Right renal pelvis (tissue), 4 donors: ENCODE measurements around the gene ZGLP1. TPM values are rescaled to one million over a fixed set of nuclear protein-coding genes. Genes with fewer than 3 reads are reported as not detected.

Source experiments
- DNase-seq, 4 donors: peaks; one replicate each; pipeline ENCODE4 v3.0.0-alpha.2; 2013; ENCODE audit warnings: low read depth in 4 of 4, low spot score in 3 of 4, missing footprints in 1 of 4
- polyA plus RNA-seq, 4 donors: library from polyadenylated mRNA; unstranded; fragments of 120-200 nt; gene quantifications; one replicate each; pipeline ENCODE4 v1.2.1, GENCODE V29; 2013; ENCODE audit not compliant: insufficient read length in 4 of 4

ZGLP1 gene
- polyA plus RNA-seq, 4 donors: 4.0 to 6.8 (median 5.1) TPM

- no peak for DNase-seq
Observed at GRCh38 chr19:10328558-10329429, 19.2 kb upstream of the ZGLP1 start.

- no peak for DNase-seq
Observed at GRCh38 chr19:10327793-10328192, 18.2 kb upstream of the ZGLP1 start.

DNA sequence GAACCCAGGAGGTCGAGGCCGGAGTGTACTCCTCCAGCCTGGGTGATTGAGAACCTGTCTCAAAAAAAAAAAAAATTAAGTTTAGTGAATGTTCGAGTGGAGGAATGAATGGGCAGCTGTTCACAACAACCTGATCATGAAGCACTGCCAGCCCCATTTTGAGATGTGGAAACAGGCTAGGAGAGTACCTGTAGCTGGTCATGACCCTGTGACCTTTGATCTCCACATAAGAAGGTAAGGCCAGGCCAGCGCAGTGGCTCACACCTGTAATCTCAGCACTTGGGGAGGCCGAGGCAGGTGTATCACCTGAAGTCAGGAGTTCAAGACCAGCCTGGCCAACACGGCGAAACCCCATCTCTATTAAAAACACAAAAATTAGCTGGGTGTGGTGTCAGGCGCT lies 16.1 kb upstream of the ZGLP1 start:
- no peak for DNase-seq

- DNase-seq: no peak
Observed at GRCh38 chr19:10321874-10322835, 12.5 kb upstream of the ZGLP1 start.

- DNase-seq: no peak
Observed at GRCh38 chr19:10321417-10321797, 11.8 kb upstream of the ZGLP1 start.

- DNase-seq: no peak
Observed at GRCh38 chr19:10320602-10321416, 11.2 kb upstream of the ZGLP1 start.

DNA sequence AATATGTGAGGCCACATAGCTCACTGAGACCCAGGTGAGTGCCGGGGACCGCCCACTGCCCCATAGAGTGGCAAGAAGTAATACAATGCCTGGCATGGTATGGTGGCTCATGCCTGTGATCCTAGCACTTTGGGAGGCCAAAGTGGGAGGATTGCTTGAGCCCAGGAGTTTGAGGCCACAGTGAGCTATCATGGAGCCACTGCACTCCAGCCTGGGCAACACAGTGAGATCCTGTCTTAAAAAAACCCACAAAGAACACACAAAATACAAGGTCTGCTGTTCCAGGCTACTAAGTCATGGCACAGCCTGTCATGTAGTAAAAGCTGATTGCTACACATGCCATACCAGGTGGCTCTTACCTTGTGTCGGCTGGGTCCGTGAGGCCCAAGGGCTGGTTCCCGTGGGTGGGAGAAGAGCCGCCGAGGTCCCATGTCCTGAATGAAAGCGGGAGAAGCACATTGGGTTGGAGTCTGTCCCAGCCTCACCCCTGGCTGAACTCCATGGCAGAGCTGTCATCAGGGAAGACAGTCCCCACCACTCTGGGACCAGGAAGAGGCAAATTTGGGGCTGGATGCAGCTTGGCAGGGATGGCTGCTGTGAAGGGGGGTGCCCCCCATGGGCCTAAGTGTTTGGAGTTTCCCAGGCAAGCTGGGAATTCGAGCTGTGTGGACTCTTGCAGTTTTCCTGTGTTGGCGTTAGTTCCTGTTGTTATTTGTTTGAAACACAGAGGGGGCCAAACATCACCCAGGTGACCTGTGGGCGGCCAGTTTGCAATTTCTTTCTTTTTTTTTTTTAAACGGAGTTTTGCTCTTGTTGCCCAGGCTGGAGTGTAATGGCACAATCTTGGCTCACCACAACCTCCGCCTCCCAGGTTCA lies 9.4 kb upstream of the ZGLP1 start:
- no peak for DNase-seq

DNA sequence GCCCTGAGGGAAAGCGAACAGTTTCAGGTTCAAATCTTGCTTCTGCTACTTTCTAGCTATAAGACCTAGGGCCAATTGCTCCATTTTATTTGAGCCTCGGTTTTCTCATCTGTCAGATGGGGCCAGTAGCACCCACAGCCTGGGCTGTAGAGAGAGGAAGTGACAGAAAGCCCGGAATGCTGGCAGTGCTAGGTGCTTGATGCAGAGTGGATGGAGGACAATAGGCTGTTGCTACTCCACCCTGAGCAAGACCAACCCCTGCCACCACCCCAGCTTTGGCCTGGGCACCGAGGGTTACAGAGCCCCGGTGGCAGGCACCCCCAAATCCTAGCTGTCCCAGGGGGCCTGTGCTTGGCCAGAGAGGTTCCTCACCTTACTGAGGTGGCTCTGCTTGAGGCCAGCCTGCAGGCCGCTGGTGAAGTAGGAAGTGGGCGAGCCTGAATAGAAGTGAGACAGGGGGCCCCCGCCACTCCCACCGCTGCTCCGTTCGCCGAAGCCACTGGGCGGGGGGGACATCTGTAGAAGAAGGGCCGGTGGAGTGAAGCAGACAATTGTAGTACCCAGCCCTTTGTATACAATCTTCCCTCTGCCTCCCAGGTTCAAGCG lies 8.3 kb upstream of the ZGLP1 start:
- DNase-seq: no peak

GRCh38 chr19:10317045-10317856 lies 7.6 kb upstream of the ZGLP1 start:
- no peak for DNase-seq

DNA sequence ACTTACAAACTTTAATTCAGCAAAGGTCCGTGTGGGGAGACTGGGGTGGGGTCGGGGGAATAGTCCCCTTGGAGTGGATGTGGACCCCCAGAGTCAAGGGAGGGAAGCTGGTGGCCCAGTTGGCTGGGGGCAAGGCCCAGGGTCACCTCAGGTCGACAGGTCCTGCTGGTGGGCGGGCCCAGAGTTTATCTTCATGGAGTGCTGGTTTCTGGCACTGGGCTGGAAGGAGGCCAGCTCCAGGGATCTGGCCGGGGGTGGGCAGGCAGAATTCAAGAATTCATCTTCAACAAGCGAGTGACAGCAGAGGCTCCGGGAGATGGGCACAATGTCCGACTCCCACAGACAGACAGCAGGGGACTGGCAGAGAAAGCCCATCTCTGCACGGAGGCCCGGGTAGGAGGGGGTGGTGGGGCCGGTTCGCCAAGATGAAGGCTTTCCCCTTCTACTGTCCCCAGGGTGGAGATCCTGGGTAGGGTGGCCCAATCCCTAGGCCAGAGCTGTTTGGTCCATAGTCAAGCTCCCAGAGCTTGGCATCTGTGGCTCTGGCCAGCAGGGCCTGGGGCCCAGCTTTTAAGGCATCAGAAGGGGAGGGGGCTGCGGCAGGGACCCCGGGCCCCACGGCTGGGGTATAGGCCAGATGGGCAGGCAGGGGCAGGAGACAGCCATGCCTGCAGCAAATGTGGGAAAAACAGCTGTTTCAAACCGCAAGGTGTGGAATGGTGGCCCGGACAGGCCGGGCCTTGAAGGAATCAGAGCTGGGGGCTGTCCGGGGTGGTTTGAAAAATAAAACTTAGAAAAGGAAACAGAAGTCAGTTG lies 6.8 kb upstream of the ZGLP1 start:
- no peak for DNase-seq

GRCh38 chr19:10315335-10316214 lies 6.0 kb upstream of the ZGLP1 start, which contains the start of gene FDX2:
FDX2 (minus strand) TSS chr19:10316015; CDS start chr19:10315996, 19 bp downstream.
- DNase-seq: peak in 1 of 4 donors; percentile 75

- no peak for DNase-seq
Observed at GRCh38 chr19:10306327-10306726, 3.3 kb downstream of the ZGLP1 start.

DNA sequence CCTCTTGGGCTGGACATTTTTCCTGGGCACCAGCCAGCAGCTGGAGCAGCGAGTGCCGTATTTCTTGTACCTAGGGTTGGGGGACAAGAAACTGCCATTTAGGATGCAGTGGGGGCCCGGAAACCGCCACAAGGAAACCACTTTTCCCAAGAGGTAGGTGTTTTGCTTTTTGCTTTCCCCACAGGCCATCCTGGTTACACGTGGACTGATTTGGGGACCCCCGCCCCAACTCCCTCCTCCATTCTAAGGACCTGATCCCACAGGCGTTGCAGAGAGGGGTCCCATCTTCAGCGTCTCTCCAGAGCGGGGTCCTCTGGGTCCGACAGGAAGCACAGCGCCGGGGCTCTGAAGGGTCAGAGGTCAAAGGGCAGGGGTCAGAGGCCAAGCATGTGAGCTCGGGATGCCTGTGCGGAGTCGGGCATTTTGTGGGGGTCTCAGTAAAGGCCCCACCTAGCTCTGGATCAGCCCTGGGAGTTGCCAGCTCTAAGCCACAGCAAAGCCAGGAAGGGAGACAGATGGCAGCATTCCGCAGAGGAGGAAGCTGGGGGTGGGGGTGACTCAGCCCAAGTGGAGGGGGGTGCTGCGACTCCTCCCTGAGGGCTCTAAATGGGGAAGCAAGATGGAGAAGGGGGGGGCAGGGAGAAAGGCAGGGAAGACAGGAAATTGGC lies 4.3 kb downstream of the ZGLP1 start:
- DNase-seq: no peak

DNA sequence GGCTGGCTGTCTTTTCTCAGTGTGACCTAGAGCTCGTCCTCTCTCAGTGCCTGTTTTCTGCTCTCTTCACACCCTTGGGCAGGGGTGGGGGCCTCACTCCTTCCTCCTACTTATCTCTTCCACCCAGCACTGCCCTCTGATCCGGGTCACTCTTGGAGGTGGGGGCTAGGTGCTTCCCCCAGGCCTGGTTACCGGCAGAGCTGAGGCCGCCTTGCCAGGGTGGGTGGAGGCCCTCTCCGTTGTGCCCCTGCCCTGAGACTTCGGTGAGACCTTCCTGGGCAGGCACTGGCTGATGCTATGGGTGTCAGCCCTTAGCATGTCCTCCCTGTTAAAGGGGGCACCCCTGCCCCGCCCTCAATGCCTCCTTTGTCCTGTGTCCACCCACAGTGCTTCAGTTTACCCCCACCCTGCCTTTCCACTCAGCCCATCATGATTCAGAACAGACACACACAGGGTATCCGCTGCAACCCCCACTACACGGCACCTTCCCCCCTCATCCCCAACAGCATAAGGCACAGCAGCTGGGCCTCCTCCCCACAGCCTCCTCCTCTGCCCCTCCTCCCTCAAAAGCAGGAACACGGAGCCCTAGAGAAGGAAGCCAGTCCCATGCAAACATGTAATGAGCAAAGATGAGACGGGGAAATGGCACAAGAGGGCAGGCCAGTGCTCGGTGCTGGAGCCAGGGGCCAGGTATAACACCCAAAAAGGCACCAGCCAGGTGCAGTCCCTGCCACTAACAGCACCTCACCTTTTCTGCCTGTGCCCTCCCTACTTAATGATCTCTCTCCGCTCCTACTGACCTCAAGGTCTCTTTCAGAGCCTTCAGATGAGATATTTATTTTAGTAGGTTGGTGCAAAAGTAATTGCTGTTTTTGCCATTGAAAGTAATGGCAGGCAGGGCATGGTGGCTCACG lies 9.8 kb downstream of the ZGLP1 start:
- DNase-seq: no peak
